Measurements from ENCODE around the gene TSSC4.

The TSSC4 gene

DNA sequence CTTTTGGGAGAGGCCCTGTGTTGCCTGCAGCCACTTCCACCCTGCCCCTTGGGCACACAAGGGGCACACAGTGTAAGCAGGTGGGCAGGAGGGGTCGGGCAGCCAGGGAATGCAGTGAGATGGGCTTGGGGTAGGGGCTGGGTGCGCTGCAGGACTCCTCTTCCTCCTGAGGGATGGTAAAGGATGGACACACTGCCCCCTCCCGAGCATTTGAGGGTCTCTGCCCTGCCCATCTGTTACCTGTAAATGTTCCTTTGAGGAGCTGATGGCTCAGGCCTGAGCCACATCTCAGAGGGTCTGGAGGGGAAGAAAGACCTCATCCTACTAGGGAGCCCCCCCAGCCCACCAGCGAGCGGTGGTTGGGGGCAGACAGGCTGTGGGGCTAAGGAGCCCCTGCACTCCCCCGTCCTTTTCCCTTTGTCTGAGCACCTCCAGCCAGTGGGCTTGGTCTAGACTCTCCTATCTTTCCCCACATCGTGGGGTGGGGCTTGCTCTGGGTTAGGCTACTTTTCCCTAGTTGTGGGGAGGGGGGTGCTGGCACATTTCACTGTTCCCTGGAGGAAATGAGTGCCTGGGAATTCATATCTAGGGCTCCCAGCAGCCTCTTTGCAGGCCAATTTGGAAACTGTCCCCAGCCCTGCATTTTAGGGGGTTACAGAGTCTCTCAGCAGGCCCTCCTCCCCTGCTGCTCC, 1.7 kb upstream of the TSSC4 start:
- peak overlapping the region; percentile 87 for H3K9ac ChIP-seq (ENCODE audit: low read depth, low read length)
- H3K4me1 ChIP-seq (ENCODE audit: control insufficient read depth, insufficient read depth, low read length): no peaks in the 10 kb centered on the region
- no peaks in the 10 kb centered on the region for H3K9me3 ChIP-seq (ENCODE audit: control insufficient read depth, insufficient read depth, low read length)
- H3K27me3 ChIP-seq (ENCODE audit: control insufficient read depth, insufficient read depth, low read length): no peaks in the 10 kb centered on the region
- H3K36me3 ChIP-seq (ENCODE audit: control insufficient read depth, insufficient read depth, low read length): peaks cover 46% of the 10 kb centered on the region
- no peak overlapping the region for H3K4me3 ChIP-seq (ENCODE audit: low read depth, low read length)

DNA sequence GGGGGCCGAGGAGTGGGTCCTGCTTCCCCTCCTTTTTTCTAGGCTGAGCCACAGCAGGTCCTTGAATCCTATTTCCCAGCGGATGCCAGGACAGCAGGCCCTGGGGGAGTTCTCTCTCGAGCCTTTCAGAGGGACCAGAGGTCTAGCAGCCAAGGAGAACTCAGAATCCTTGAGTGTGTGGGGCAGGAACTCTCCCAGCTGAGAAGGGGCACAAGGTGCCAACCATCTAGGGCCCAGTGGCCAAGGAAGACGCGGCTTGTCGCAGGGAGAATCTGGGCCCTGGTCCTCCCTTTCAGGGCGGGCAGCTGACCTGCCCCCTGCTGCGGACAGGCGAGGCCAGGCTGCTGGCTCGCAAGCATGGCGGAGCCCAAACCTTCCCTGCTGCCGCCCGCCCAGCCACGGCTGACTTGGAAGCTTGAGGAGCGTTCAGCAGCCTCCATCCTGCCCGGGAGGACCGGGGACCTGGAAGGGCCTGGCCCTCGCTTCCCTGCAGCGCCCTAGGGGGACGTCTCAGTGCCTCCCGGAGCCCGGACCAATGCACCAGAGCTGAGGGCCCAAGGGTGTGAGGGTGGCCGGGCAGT, 972 bp upstream of the TSSC4 start:
- no peaks in the 10 kb centered on the region for H3K4me1 ChIP-seq (ENCODE audit: control insufficient read depth, insufficient read depth, low read length)
- no peaks in the 10 kb centered on the region for H3K27me3 ChIP-seq (ENCODE audit: control insufficient read depth, insufficient read depth, low read length)
- H3K4me3 ChIP-seq (ENCODE audit: low read depth, low read length): peak overlapping the region; percentile 74
- H3K9me3 ChIP-seq (ENCODE audit: control insufficient read depth, insufficient read depth, low read length): no peaks in the 10 kb centered on the region
- peak overlapping the region; percentile 87 for H3K9ac ChIP-seq (ENCODE audit: low read depth, low read length)
- peaks cover 40% of the 10 kb centered on the region for H3K36me3 ChIP-seq (ENCODE audit: control insufficient read depth, insufficient read depth, low read length)

DNA sequence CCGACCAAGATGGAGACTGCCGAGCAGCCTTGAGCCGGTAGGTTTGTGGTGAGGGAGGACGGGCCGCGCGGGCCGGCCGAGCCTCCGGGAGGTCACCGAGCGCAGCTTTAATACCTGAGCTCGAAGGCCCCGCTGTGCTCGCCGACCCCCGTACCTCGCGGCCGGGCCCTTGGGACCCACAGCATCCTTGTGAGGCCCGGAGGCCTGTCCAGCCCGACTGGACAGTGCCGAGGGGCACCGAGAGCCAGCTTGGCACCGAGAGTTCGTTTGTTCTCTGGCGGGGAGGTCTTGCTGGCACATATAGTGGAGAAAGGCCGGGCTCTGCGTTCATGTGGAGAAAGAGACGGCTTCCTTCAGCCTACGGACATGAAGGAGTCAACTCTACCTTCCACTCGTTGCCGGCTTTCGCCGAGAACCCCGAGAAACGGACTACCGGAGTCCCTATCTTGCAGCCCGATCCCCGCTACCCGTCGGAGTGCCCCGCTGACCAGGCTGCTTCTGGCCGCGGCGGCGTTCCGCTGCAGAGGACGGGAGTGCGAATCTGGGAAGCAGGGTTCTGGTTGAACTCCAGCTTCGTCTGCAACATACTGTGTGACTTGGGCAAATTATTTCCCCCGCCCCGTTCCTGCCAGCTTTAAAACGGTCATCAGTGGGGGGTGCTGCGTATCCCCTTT, 349 bp downstream of the TSSC4 start:
- Histone ChIP-seq H3K4me1 (ENCODE audit: control insufficient read depth, insufficient read depth, low read length) (no peaks in the 10 kb centered on the region), H3K9ac (ENCODE audit: low read depth, low read length) (peak overlapping the region; percentile 97), H3K9me3 (ENCODE audit: control insufficient read depth, insufficient read depth, low read length) (no peaks in the 10 kb centered on the region), H3K36me3 (ENCODE audit: control insufficient read depth, insufficient read depth, low read length) (peaks cover 33% of the 10 kb centered on the region), H3K27me3 (ENCODE audit: control insufficient read depth, insufficient read depth, low read length) (no peaks in the 10 kb centered on the region), H3K4me3 (ENCODE audit: low read depth, low read length) (peak overlapping the region; percentile 98)

DNA sequence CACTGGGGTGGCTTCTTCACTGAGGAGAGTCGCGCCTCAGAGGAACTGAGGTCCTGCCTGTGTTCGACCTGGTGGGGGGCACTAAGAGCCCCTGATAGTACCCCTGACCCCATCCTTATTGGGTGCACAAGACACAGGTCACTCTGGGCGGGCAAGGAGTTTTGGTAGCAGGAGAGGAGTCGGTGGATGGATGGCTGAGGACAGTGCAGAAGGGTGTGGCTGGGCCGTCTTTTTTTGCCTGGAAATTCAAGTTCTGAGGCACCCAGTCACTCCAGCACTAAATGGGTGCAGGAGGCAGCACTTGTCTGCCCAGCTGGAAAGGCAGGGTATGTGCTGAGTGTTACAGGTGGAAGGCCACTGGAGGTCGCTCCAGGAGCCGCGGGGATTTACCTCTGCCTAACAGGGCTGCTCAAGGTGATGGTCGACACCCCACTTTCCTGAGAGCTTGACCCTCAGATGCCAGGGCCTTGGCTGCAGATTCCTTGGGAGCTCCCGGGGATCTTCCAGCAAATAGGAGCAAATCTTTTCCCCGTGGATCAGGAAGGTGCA, 960 bp downstream of the TSSC4 start:
- Histone ChIP-seq H3K27me3 (ENCODE audit: control insufficient read depth, insufficient read depth, low read length) (no peaks in the 10 kb centered on the region), H3K4me3 (ENCODE audit: low read depth, low read length) (peak overlapping the region; percentile 98), H3K36me3 (ENCODE audit: control insufficient read depth, insufficient read depth, low read length) (peaks cover 30% of the 10 kb centered on the region), H3K9me3 (ENCODE audit: control insufficient read depth, insufficient read depth, low read length) (no peaks in the 10 kb centered on the region), H3K4me1 (ENCODE audit: control insufficient read depth, insufficient read depth, low read length) (no peaks in the 10 kb centered on the region), H3K9ac (ENCODE audit: low read depth, low read length) (peak overlapping the region; percentile 97)

DNA sequence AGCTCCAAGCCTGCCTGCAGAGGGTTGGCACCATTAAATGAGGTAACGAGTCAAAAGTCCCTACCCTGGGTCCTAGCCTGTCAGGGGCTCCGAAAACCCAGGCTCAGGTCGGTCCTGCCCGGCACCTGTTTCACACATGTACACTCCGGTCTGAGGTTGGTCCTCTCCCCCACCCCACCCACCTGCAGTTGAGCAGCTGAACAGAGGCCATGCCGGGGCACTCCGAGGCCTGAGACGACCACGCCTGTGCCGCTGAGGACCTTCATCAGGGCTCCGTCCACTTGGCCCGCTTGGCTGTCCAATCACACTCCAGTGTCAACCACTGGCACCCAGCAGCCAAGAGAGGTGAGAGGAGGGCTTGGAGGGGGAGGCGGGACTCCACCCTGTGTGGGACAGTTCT, 1.6 kb downstream of the TSSC4 start:
- H3K27me3 ChIP-seq (ENCODE audit: control insufficient read depth, insufficient read depth, low read length): no peaks in the 10 kb centered on the region
- H3K36me3 ChIP-seq (ENCODE audit: control insufficient read depth, insufficient read depth, low read length): peaks cover 24% of the 10 kb centered on the region
- H3K9ac ChIP-seq (ENCODE audit: low read depth, low read length): no peak overlapping the region
- H3K4me1 ChIP-seq (ENCODE audit: control insufficient read depth, insufficient read depth, low read length): no peaks in the 10 kb centered on the region
- H3K9me3 ChIP-seq (ENCODE audit: control insufficient read depth, insufficient read depth, low read length): no peaks in the 10 kb centered on the region
- H3K4me3 ChIP-seq (ENCODE audit: low read depth, low read length): peak overlapping the region; percentile 98

DNA sequence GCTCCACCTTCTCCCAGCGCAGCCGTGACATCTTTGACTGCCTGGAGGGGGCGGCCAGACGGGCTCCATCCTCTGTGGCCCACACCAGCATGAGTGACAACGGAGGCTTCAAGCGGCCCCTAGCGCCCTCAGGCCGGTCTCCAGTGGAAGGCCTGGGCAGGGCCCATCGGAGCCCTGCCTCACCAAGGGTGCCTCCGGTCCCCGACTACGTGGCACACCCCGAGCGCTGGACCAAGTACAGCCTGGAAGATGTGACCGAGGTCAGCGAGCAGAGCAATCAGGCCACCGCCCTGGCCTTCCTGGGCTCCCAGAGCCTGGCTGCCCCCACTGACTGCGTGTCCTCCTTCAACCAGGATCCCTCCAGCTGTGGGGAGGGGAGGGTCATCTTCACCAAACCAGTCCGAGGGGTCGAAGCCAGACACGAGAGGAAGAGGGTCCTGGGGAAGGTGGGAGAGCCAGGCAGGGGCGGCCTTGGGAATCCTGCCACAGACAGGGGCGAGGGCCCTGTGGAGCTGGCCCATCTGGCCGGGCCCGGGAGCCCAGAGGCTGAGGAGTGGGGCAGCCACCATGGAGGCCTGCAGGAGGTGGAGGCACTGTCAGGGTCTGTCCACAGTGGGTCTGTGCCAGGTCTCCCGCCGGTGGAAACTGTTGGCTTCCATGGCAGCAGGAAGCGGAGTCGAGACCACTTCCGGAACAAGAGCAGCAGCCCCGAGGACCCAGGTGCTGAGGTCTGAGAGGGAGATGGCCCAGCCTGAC, 2.5 kb downstream of the TSSC4 start:
- Histone ChIP-seq H3K36me3 (ENCODE audit: control insufficient read depth, insufficient read depth, low read length) (peaks cover 23% of the 10 kb centered on the region), H3K9ac (ENCODE audit: low read depth, low read length) (no peak overlapping the region), H3K9me3 (ENCODE audit: control insufficient read depth, insufficient read depth, low read length) (no peaks in the 10 kb centered on the region), H3K27me3 (ENCODE audit: control insufficient read depth, insufficient read depth, low read length) (no peaks in the 10 kb centered on the region), H3K4me3 (ENCODE audit: low read depth, low read length) (no peak overlapping the region), H3K4me1 (ENCODE audit: control insufficient read depth, insufficient read depth, low read length) (no peaks in the 10 kb centered on the region)

DNA sequence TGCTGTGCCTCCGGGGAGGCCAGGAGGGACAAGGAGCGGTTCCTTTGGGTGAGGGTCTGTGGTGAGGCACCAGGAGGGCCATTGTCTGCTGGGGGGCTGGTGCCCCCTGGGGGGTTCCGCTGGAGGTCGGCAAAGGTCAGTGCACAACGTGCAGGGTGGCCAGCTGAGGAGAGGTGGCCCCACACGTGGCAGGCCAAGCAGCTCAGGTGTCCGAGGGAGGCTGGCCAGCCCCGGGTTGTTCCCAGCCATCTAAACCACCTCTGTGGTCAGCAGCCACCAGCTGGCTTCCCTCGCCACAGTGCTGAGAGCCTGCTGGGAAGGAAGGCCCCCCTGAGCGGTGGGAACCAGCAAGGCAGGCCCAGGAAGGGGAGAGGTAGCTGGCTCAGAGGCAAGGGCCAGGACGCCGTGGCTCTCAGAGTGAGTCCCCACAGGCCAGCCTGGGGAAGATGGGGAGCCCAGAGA, 4.2 kb downstream of the TSSC4 start:
- H3K36me3 ChIP-seq (ENCODE audit: control insufficient read depth, insufficient read depth, low read length): peaks cover 19% of the 10 kb centered on the region
- no peaks in the 10 kb centered on the region for H3K4me1 ChIP-seq (ENCODE audit: control insufficient read depth, insufficient read depth, low read length)
- no peak overlapping the region for H3K4me3 ChIP-seq (ENCODE audit: low read depth, low read length)
- no peaks in the 10 kb centered on the region for H3K27me3 ChIP-seq (ENCODE audit: control insufficient read depth, insufficient read depth, low read length)
- no peak overlapping the region for H3K9ac ChIP-seq (ENCODE audit: low read depth, low read length)
- no peaks in the 10 kb centered on the region for H3K9me3 ChIP-seq (ENCODE audit: control insufficient read depth, insufficient read depth, low read length)

DNA sequence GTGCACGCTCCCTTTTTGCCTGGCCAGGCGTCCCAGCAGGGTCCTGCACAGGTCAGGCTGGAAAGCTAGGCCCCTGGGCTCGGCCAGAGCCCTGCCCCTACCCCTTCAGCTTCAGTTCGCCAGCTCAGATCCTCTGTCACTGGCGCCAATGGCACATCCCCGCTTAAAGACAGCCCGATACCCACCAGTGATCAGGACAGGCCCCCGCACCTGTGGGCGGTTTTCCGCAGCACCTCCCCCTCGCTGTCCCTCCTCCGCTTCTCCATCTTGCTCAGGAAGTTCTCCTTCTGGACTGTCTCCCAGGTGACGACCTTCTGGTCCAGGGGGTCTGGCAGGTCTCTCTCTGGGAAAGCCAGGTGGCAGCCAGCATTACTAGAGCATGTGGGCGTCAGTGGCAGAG, 5.9 kb downstream of the TSSC4 start:
- Histone ChIP-seq H3K4me3 (ENCODE audit: low read depth, low read length) (no peak overlapping the region), H3K9ac (ENCODE audit: low read depth, low read length) (no peak overlapping the region), H3K9me3 (ENCODE audit: control insufficient read depth, insufficient read depth, low read length) (no peaks in the 10 kb centered on the region), H3K27me3 (ENCODE audit: control insufficient read depth, insufficient read depth, low read length) (no peaks in the 10 kb centered on the region), H3K4me1 (ENCODE audit: control insufficient read depth, insufficient read depth, low read length) (no peaks in the 10 kb centered on the region), H3K36me3 (ENCODE audit: control insufficient read depth, insufficient read depth, low read length) (peaks cover 15% of the 10 kb centered on the region)

DNA sequence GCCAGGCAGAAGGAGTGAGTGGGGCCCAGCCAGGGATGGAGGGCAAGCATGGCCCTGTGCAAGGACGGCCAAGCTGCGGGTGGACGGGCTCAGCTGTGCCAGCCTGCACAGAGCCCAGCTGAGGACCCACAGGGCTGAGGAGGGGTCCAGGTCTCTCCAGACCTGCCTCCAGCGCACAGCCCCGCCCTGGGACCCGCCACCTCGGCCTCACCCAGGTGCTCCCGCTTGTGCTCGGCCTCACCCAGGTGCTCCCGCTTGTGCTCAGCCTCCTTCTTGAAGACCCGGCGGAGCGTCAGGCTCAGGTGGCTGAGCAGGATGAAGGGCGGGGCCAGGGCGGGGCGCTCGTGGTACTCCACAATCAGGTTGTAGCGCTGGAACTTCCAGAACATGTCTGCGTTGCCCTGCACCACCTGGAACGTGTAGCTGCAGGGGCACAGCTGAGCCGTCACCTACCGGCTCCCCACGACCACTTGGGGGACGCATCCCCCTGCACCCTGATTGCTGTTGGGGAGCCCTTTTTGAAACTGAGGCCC, 6.4 kb downstream of the TSSC4 start:
- no peak overlapping the region for H3K9ac ChIP-seq (ENCODE audit: low read depth, low read length)
- H3K4me1 ChIP-seq (ENCODE audit: control insufficient read depth, insufficient read depth, low read length): no peaks in the 10 kb centered on the region
- no peaks in the 10 kb centered on the region for H3K9me3 ChIP-seq (ENCODE audit: control insufficient read depth, insufficient read depth, low read length)
- H3K4me3 ChIP-seq (ENCODE audit: low read depth, low read length): no peak overlapping the region
- no peaks in the 10 kb centered on the region for H3K27me3 ChIP-seq (ENCODE audit: control insufficient read depth, insufficient read depth, low read length)
- peaks cover 15% of the 10 kb centered on the region for H3K36me3 ChIP-seq (ENCODE audit: control insufficient read depth, insufficient read depth, low read length)

DNA sequence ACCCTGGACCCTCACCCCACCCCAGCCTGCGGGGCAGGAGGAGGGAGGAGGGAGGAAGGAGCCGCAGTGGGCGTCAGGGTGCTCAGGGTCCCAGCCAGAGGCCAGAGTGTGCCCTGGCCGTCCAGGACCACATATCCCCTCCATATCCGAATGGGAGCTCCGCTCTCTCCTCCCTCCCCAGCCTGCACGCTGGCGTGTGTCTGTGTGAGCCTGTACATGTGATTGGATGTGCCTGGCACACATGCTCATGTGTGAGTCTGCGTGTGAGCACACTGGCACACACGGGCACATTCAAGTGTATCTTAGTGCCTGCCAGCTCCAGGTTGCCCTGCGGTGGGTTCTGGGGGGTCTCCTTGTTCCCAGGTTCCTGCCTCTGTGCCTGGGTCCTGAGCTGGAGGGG, 8.1 kb downstream of the TSSC4 start:
- Histone ChIP-seq H3K9ac (ENCODE audit: low read depth, low read length) (no peak overlapping the region), H3K9me3 (ENCODE audit: control insufficient read depth, insufficient read depth, low read length) (no peaks in the 10 kb centered on the region), H3K36me3 (ENCODE audit: control insufficient read depth, insufficient read depth, low read length) (no peaks in the 10 kb centered on the region), H3K27me3 (ENCODE audit: control insufficient read depth, insufficient read depth, low read length) (no peaks in the 10 kb centered on the region), H3K4me1 (ENCODE audit: control insufficient read depth, insufficient read depth, low read length) (no peaks in the 10 kb centered on the region), H3K4me3 (ENCODE audit: low read depth, low read length) (no peak overlapping the region)

DNA sequence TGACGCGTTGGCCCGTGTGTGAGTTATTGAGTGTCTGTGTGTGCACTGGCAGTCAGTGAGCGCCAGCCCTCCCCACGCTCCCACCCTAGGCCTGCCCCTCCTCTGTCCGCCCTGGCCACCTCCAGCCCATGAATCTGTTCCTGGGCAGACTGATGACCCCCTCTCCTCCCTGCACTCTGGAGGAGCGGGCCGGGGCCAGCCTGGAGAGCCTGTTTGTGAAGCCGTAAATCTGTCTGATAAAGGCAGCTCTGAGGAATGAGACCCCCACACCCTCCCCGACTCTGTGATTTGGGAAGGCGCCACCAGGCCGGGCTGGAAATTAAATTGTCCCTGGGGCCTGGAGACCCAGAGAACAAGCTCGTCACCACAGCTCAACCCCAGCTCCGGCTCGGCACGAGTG, 8.6 kb downstream of the TSSC4 start:
- Histone ChIP-seq H3K36me3 (ENCODE audit: control insufficient read depth, insufficient read depth, low read length) (no peaks in the 10 kb centered on the region), H3K9ac (ENCODE audit: low read depth, low read length) (no peak overlapping the region), H3K4me3 (ENCODE audit: low read depth, low read length) (no peak overlapping the region), H3K9me3 (ENCODE audit: control insufficient read depth, insufficient read depth, low read length) (no peaks in the 10 kb centered on the region), H3K27me3 (ENCODE audit: control insufficient read depth, insufficient read depth, low read length) (no peaks in the 10 kb centered on the region), H3K4me1 (ENCODE audit: control insufficient read depth, insufficient read depth, low read length) (no peaks in the 10 kb centered on the region)
